Measurements from ENCODE around the gene PTPRG.

DNA sequence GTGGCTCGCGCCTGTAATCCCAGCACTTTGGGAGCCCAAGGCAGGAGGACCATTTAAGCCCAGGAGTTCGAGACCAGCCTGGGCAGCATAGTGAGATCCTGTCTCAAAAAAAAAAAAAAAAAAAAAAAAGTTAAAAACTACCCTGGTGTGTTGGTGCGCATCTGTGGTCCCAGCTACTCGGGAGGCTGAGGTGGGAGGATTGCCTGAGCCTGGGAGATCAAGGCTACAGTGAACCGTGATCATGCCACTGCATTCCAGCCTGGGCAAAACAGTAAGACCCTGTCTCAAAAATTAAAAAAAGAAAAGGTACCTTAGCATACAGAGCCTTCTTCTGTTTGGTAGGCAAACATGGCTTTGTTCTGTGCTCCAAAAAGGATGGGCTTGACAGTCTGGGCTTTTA, 57.5 kb downstream of the PTPRG start:
- TF ChIP-seq, protein P1, sequence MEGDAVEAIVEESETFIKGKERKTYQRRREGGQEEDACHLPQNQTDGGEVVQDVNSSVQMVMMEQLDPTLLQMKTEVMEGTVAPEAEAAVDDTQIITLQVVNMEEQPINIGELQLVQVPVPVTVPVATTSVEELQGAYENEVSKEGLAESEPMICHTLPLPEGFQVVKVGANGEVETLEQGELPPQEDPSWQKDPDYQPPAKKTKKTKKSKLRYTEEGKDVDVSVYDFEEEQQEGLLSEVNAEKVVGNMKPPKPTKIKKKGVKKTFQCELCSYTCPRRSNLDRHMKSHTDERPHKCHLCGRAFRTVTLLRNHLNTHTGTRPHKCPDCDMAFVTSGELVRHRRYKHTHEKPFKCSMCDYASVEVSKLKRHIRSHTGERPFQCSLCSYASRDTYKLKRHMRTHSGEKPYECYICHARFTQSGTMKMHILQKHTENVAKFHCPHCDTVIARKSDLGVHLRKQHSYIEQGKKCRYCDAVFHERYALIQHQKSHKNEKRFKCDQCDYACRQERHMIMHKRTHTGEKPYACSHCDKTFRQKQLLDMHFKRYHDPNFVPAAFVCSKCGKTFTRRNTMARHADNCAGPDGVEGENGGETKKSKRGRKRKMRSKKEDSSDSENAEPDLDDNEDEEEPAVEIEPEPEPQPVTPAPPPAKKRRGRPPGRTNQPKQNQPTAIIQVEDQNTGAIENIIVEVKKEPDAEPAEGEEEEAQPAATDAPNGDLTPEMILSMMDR (conservative IDR thresholded peaks at IDR 0.05; ENCODE audit: low read length): no peak
- TF ChIP-seq EZH2phosphoT487 (IDR thresholded peaks at IDR 0.05; ENCODE audit: borderline replicate concordance, low read depth, low read length): no peak
